GM19193 (cell line): ENCODE measurements around the gene NFKBIZ.

Experiments used
- POLR2A ChIP-seq: IDR thresholded peaks from 4 replicates; pipeline ENCODE4 v1.6.1; 2011; ENCODE audit not compliant: insufficient read depth, insufficient read length; ENCODE audit errors: extremely low read depth

NFKBIZ gene

DNA sequence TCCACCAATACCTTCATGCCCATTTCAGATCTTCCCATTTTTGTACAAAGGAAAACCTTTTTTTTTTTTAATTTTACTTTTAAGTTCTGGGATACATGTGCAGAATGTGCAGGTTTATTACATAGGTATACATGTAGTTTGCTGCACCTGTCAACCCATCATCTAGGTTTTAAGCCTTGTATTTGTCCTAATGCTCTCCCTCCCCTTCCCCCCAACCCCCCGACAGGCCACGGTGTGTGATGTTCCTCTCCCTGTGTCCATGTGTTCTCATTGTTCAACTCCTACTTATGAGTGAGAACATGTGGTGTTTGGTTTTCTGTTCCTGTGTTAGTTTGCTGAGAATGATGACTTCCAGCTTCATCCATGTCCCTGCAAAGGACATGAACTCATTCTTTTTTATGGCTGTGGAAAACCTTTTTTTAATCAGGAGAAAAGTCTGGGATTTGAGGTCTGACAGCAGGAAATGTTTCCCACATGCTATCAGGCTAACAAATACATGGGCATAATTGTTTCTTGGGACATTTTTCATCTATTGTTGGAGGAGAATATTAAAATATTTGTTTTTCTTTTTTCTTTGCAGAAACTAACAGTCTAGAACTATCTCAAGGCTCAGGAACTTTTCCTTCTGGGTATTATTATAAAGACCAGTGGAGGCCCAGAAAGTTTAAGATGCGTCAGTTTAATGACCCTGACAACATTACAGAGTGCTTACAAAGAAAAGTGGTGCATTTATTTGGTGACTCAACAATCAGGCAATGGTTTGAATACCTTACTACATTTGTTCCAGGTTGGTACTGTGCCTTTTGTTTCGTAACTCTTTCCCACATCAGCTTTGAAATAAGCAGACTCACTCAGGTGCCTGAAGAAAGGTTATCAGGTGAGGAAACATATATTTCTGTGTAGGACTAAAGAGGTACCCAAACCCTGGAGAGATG is 32.8 kb upstream of the NFKBIZ start:
- no peak for TF ChIP-seq POLR2A

DNA sequence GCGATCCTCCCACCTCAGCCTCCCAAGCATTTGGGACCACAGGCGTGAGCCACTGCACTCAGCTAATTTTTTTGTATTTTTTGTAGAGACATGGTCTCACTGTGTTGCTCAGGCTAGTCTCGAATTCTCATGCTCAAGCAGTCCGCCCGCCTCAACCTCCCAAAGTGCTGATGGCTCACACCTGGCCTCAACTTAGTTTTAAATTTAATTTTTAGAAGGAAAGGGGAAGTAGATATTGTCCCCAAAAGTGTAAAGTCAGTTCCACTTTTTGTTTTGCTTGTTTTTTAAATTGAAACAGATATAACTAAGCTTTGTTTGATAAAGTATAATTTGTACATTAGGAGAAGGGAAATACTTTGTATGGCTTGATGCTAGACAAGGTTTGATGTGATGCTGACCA is 31.3 kb upstream of the NFKBIZ start:
- TF ChIP-seq POLR2A, result no peak

DNA sequence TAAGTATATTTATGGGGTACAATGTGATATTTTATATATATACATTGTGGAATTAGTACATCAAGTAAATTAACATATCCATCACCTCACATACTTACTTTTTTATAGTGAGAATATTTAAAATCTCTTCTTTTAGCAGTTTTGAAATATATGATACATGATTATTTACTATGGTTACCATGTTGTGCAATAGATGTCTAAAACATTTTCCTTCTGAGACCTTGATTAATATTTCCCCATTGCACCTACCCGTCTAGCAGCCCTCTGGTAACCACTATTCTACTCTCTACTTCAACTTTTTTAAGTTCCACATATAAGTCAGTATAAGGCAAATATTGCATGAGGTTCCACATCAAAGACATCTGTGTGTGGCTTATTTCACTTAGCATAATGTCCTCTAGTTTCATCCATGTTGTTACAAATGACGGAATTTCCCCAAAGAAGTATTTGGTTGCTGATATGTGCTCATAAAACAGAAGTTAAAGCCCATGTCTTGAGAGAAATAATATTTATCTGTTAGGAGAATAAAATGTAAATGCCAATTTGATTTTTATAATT is 29.6 kb upstream of the NFKBIZ start:
- no peak for TF ChIP-seq POLR2A

DNA sequence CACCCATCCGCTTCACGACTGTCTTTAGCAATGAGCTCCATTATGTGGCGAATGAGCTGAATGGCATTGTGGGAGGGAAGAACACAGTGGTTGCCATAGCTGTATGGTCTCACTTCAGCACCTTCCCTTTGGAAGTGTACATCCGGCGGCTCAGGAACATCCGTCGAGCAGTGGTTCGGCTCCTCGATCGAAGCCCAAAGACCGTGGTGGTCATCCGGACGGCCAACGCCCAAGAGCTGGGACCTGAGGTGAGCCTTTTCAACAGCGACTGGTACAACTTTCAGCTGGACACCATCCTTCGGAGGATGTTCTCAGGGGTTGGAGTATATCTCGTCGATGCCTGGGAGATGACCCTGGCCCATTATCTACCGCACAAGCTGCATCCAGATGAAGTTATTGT is 27.8 kb upstream of the NFKBIZ start:
- TF ChIP-seq POLR2A, result no peak

DNA sequence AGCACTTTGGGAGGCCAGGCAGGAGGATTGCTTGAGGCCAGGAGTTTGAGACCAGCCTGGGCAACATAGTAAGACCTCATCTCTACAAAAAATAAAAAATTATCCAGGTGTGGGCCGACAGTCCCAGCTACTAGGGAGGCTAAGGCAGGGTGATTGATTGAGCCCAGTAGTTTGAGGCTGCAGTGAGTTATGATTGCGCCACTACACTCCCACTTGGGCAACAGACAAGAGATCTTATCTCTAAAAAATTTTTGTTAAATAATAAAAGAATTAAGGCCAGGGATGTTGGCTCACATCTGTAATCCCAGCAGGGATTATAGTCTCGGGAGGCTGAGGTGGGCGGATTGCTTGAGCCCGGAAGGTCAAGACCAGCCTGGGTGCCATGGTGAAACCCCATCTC is 25.8 kb upstream of the NFKBIZ start:
- TF ChIP-seq POLR2A, result no peak

DNA sequence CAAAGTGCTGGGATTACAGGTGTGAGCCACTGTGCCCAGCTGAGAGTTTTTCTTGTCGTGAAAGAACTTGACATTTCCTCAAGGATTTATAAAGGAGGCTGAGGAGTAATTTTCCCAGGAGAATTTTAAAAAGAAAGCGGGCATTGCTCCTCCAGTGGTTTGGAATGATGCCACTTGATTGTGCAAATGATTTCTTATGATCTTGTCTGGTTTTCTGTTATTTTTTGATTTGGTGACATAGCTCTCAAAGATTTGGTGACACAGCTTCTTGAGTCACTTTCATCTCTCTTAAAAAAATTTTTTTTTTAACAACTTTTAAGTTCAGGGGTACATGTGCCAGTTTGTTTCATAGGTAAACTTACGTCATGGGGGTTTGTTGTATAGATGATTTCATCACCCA is 24.6 kb upstream of the NFKBIZ start:
- TF ChIP-seq POLR2A, result no peak

DNA sequence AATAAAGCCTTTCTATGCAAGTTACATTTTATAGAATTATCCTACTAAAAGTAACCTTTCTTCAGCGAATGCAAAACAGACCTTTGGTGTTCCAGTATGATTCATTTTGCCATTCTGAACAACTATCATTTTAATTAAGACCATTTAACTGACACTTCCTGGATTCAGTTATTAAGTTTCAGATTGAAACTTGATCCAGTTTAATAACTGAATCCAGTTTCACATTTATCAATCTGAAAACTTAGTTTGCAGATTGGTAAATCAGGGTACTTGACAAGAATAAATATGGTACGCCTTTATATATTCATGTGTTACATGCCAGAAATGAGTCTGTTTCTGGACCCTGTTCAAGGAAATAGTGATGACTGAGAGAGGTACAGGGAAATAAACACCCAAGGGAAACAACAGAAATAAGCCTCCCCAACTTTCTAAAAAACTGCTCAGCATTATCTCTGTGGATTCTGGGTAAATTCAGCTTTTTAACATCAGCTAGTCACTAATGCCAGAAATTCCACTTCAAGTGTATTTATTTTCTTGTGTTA is 23.3 kb upstream of the NFKBIZ start:
- TF ChIP-seq POLR2A, result no peak

DNA sequence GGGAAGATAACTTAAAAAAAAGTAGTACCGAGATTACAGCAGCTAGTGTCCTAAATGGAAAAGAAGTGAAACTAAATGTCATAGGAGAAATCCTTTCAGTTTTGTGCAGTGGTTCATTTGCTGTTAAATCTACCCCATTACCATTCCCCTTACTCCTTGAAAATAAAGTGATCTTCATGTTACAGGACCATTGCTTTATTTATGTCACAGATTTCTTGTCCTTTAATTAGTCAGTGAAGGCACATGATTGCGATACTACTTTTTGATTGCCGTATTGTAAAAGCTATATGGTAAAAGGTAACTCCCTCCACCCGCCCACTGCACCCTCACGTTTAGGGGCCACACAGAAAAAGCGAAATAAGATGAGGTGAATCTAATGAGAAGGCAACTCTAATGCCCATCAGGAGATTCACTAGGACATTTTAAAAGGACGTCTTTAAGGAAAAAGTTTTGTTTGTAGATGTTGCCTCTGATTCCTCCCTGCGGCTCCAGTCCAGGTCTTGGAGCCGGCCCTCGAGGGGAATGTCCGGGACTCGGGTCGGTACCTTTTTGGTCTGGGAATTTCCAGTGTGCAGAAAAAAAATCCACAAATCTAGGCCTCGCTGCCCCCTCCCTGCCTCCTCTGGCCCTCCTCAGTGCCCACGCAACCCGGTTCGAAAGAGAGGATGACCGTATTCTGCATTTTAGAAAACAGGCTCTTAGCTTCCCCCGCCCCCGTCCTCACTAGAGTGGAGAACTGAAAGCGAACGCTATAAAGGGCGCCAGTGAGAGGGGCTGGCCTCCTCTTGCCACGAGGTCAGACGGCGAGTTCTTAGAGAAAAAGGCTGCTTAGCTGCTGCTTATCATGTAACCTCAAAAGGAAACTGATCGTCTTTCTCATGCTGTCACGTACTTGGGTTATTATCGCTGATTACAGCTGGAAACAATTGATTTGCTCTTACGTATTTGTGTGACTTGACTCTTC is 21.8 kb upstream of the NFKBIZ start:
- peak; percentile 95 for TF ChIP-seq POLR2A

DNA sequence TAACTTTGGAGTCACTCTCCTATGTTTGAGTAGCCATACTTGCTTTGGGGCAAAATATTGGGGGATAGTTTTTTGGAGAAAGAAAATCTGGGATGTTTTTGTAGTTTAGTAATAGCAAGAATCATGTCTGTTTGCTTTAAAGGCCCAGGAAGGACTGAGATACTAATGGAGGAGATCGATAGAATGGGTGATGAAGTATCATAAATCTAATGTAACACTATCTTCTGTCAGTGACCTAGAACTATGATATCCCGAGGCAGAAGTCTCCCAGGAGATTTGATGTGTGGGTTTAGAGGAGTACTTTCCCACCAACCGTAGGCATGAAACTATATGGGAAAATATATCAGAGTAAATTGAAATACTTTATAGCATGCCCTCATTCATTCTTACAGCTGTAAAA is 21.0 kb upstream of the NFKBIZ start:
- TF ChIP-seq POLR2A, result no peak

DNA sequence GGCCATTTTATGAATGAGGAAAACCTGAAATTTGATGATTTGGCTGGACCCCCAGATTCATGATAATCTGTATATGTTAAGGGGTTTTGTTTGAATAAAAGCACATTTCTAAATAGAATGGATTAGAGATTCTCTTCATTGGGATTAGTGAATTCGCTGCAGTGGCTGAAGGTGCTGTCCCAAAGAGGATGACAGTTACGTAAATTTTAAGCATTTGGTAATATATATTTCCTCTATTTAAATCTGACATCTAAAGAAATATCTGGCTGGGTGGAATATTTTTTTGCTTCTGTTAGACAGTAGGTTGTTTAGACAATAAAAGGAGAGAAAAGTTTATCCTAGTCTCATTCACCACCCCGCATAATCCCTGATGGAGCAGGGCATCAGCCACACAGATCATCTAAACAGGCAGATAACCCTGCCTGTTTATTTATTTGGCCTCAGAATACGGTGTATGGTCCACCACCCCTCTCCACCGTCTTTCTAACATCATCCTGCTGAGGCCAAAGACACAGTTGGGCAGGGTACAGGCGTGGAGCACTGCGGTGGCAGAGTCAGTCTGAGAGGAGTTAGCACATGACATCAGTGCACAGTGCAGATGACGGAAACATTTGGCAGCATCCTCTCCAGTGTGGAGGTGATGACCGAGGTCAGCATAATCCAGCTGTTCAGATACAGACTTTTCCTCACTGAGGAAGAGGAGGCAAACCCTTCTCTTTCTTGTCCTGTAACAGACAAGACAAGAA is 20.4 kb upstream of the NFKBIZ start:
- TF ChIP-seq POLR2A, result peak; percentile 70

DNA sequence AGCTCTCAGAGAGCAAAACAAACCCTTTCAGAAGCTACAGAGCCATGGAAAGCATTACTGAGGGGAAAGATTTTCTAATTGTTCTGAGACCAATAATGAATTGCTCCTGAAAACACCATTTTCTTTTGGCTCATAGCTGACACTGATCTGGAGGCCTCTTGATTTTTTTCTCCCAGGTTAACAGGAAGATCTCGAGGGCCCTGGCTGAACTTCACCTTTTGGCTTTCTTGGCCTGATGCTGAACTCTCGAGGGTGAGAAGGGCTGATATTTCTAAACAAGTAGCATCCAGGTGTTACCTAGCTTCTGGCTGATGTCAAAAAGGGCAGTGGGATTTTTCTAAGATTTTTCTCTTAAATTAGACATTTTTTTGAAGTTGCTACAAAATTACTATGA is 19.9 kb upstream of the NFKBIZ start:
- no peak for TF ChIP-seq POLR2A

DNA sequence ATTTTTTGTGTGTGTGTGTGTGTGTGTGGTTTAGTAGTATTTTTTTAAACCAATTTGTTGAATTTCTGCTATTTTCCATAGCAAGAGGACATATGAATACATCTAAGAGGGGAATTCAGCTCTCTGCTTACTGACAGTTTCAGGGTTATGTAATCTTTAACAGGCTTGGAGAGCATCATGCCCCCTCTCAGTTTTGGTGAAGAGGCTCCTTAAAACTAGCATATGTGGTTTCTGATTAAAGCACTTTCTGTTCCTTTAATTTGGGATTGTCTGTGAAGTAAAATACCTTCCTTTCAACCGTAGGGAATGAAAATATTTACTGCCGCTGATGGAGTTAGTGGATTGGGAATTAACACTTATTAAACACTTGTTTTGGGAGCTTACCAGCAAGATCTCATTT is 19.4 kb upstream of the NFKBIZ start:
- TF ChIP-seq POLR2A, result no peak

DNA sequence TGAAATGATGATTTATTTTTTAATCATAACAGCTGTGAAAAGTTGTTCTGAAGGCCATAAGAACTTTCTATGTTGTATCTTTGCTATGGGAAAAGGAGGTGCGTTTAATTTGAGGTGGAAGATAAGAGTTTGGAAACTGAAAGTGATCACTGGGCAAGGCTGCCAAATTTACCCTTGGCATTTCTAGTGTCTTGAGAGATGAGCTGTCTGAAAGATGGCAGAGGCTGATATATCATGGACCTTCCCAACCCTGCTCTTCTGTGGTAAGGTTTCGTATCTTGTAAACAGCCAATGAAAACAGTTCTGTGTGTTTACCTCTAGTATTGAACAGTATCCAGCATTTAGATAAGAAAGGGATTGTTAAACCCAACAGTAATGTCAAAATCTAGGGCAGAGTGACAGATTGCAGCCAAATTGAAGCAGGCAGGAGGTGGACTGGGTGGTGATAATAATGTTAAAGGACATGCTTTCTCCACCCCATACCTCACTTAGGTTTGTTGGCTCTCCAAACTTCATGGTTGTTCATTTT is 15.8 kb upstream of the NFKBIZ start:
- TF ChIP-seq POLR2A, result no peak

DNA sequence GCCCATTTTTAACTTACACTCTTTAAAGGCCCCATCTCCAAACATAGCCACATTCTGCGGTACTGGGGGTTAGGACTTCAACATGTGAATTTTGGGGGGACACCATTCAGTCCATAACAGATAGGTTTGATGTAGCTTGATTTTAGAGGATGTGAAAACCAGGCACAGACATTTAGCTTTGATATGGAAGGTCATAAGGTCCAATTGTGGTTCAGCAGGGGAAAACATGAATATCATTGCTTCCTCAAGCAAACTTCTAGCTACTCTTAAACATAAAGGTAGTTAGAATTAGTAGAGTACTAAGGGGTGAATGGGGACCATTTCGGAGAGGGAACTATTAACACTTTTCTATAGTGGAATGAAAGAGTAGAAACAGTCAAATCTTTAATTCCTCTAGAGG is 13.6 kb upstream of the NFKBIZ start:
- no peak for TF ChIP-seq POLR2A
